K562 (cell line): ENCODE results near the gene MYCT1.

ENCODE experiments used
- ADNP ChIP-seq: fragments of 200-800 bp; sonication (Bioruptor generic); IDR thresholded peaks from 2 replicates; pipeline ENCODE4 v1.6.1; 2016; ENCODE audit warnings: missing genetic modification characterization, missing compliant biosample characterization
- BRCA1 ChIP-seq, 2 experiments: fragments of 450-650 bp in 1 of 2; sonication (generic) in 1 of 2; formaldehyde crosslinking in 1 of 2; IDR thresholded peaks; 2 replicates each; pipeline versions ENCODE4 v1.5.0 to v1.6.1; 2017 to 2020; ENCODE audit warnings: mild to moderate bottlenecking in 1 of 2, missing genetic modification reagents in 1 of 2
- CTCF ChIP-seq, 3 experiments: IDR thresholded peaks in 2 of 3; conservative IDR thresholded peaks in 1 of 3; 2 replicates each; pipeline ENCODE4 v1.5.1; 2011 to 2012; ENCODE audit warnings: low read length in 3 of 3, mild to moderate bottlenecking in 3 of 3, control low read depth in 2 of 3, improper control_type of control experiment in 1 of 3, inconsistent platforms in 1 of 3, low read depth in 1 of 3, mixed read lengths in 1 of 3, moderate library complexity in 1 of 3; ENCODE audit not compliant: insufficient read depth in 2 of 3
- ELF4 ChIP-seq: fragments of 450-650 bp; formaldehyde crosslinking; IDR thresholded peaks from 2 replicates; pipeline ENCODE4 v1.4.0; 2022; ENCODE audit warnings: missing genetic modification characterization
- EZH2 ChIP-seq: IDR thresholded peaks from 2 replicates; pipeline ENCODE4 v1.6.1; 2012; ENCODE audit warnings: low read depth, mild to moderate bottlenecking, inconsistent platforms, low read length, borderline replicate concordance
- FOXK2 ChIP-seq, 2 experiments: fragments of 450-650 bp; IDR thresholded peaks in 1 of 2; conservative IDR thresholded peaks in 1 of 2; 2 replicates each; pipeline ENCODE4 v1.6.1; 2016; ENCODE audit warnings: low read depth in 2 of 2, mild to moderate bottlenecking in 1 of 2
- JUND ChIP-seq, 2 experiments: IDR thresholded peaks; 2 replicates in 1 of 2; 3 replicates in 1 of 2; pipeline ENCODE4 v1.6.1; 2011; ENCODE audit warnings: borderline replicate concordance in 2 of 2, low read depth in 2 of 2, low read length in 2 of 2, improper control_type of control experiment in 1 of 2, missing biosample characterization in 1 of 2, missing genetic modification characterization in 1 of 2, missing genetic modification reagents in 1 of 2
- SMC3 ChIP-seq: conservative IDR thresholded peaks from 2 replicates; pipeline ENCODE4 v1.6.1; 2011; ENCODE audit warnings: low read depth, low read length, improper control_type of control experiment; ENCODE audit not compliant: insufficient read depth
- ZNF592 ChIP-seq: fragments of 450-650 bp; IDR thresholded peaks from 2 replicates; pipeline ENCODE4 v1.6.1; 2017; ENCODE audit warnings: antibody characterized with exemption, mild to moderate bottlenecking

GRCh38 chr6:152696522-152696921 lies 1.2 kb upstream of the MYCT1 start:
- TF ChIP-seq CTCF (IDR thresholded peaks at IDR 0.05 in 2 of 3, conservative IDR thresholded peaks at IDR 0.05 in 1 of 3; ENCODE audit: insufficient read depth in 2 of 3, low read depth in 1 of 3, low read length in 3 of 3) = no peak
- no peak for TF ChIP-seq FOXK2 (conservative IDR thresholded peaks at IDR 0.05 in 1 of 2, IDR thresholded peaks at IDR 0.05 in 1 of 2; ENCODE audit: low read depth in 2 of 2)
- TF ChIP-seq ADNP = no peak
- no peak for TF ChIP-seq SMC3
- TF ChIP-seq JUND (IDR thresholded peaks at IDR 0.05; ENCODE audit: borderline replicate concordance, low read depth, low read length) = no peak
- TF ChIP-seq JUND (tag; IDR thresholded peaks at IDR 0.05; ENCODE audit: borderline replicate concordance, low read depth, low read length) = no peak
- no peak for TF ChIP-seq EZH2
- no peak for TF ChIP-seq ZNF592
- no peak for TF ChIP-seq ELF4 (CRISPR knock-in tag)
- no peak for TF ChIP-seq BRCA1 (IDR thresholded peaks at IDR 0.05)
- no peak for TF ChIP-seq BRCA1 (CRISPR knock-in tag; IDR thresholded peaks at IDR 0.05)
